Mucosa of descending colon (tissue), 3 donors: ENCODE data around the gene SLC1A6. TPM values are rescaled to one million over a fixed set of nuclear protein-coding genes. Genes with fewer than 3 reads are reported as not detected.

Experiments used
- ATAC-seq: fragments of 200-7000 bp; cut with Tn5 transposase; one replicate; pipeline ENCODE4 v1.9.1; 2020; ENCODE audit warnings: mild to moderate bottlenecking, moderate library complexity
- DNase-seq, 3 donors: peaks; one replicate each; pipeline ENCODE4 v3.0.0-alpha.2; 2020
- H3K36me3 ChIP-seq: fragments of 200-600 bp; one replicate; pipeline ENCODE4 v1.8.0; 2021; ENCODE audit warnings: low read depth, mild to moderate bottlenecking
- H3K4me1 ChIP-seq: fragments of 200-600 bp; one replicate; pipeline ENCODE4 v1.8.0; 2021; ENCODE audit warnings: low read depth, mild to moderate bottlenecking
- H3K4me3 ChIP-seq: fragments of 200-600 bp; one replicate; pipeline ENCODE4 v1.8.0; 2021; ENCODE audit warnings: mild to moderate bottlenecking
- H3K9me3 ChIP-seq: fragments of 200-600 bp; one replicate; pipeline ENCODE4 v1.8.0; 2021; ENCODE audit warnings: mild to moderate bottlenecking
- intact Hi-C, 2 donors: fragments of 100-400 bp; cut with DNase I in 1 of 2; cut with micrococcal nuclease in 1 of 2; formaldehyde crosslinking; loops; one replicate each; pipeline versions ENCODE4 v1.11.0 to v1.11.1; 2022; cut with DNase I, micrococcal nuclease
- total RNA-seq, 3 donors: library from RNA; stranded (reverse); fragmentation: NEBNext Ultra II Directional in 2 of 3; extraction: Animal tissue kit (Norgen Biotek cat#: 25700) in 2 of 3; gene quantifications; one replicate each; pipeline versions ENCODE4 v1.2.1 to v1.2.4, GENCODE V29; 2021 to 2023
- TF ChIP-seq, protein P1 (sequence below): fragments of 200-600 bp; IDR thresholded peaks from one replicate; pipeline ENCODE4 v1.8.0; 2022; ENCODE audit warnings: antibody characterized with exemption, mild to moderate bottlenecking
- donor health status: DM: no; HTN: no; CAD: no; lungs with moderate emphysema.
- donor health status: DM: no; HTN: no; CAD: no.
- donor health status: DM: no; HTN: yes; CAD: no.

SLC1A6 gene
- total RNA-seq, 3 donors from 2014 or later, result not detected

DNA sequence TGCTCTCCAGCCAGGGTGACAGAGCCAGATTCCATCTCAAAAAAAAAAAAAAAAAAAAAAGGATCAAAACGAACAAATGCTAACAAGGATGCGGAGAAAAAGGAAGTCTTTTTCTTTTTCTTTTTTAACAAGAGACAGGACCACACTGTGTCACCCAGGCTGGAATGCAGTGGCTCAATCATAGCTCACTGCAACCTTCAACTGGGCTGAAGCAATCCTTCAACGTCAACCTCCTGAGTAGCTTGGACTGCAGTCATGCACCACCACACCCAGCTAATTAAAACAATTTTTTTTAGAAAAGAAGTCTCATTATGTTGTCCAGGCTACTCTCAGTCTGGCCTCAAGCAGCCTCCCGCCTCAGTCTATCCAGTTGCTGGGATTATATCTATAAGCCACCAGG, 73.0 kb downstream of the SLC1A6 start:
- ATAC-seq (no peak), DNase-seq (no peak)
- TF ChIP-seq, protein P1, sequence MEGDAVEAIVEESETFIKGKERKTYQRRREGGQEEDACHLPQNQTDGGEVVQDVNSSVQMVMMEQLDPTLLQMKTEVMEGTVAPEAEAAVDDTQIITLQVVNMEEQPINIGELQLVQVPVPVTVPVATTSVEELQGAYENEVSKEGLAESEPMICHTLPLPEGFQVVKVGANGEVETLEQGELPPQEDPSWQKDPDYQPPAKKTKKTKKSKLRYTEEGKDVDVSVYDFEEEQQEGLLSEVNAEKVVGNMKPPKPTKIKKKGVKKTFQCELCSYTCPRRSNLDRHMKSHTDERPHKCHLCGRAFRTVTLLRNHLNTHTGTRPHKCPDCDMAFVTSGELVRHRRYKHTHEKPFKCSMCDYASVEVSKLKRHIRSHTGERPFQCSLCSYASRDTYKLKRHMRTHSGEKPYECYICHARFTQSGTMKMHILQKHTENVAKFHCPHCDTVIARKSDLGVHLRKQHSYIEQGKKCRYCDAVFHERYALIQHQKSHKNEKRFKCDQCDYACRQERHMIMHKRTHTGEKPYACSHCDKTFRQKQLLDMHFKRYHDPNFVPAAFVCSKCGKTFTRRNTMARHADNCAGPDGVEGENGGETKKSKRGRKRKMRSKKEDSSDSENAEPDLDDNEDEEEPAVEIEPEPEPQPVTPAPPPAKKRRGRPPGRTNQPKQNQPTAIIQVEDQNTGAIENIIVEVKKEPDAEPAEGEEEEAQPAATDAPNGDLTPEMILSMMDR, result no peak
- Histone ChIP-seq H3K36me3 (no peaks in the 10 kb centered on the region), H3K4me3 (no peak overlapping the region), H3K9me3 (no peaks in the 10 kb centered on the region), H3K4me1 (no peaks in the 10 kb centered on the region)
- intact Hi-C loops, result no loop called here

DNA sequence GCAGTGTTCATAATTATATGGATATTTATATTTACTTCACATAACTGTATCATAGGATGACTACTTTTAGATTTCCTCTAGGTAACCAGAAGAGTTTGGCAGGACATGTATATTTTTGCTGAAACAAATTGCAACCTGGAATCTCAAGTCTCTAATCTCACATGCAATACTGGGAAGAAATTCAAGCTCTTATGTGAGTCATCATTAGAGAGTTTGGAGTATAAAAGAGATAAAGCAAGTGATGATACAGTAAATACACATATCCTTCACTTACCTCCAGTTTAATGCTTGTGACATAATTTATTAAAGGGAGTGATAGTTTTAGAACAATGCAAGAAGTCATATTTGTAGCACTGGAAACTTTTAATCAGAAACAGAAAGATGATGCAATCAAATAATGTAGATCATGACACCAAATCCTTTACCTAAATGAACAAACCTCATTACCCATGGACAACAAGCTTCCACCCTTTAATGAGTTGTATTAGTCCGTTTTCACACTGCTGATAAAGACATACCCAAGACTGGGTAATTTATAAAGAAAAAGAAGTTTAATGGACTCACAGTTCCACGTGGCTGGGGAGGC, 77.9 kb downstream of the SLC1A6 start:
- no peak for ATAC-seq
- intact Hi-C loops, result no loop called here

More for the DNA sequence above, 77.9 kb downstream of the SLC1A6 start:
- Histone ChIP-seq H3K36me3 (no peaks in the 10 kb centered on the region), H3K4me1 (no peaks in the 10 kb centered on the region), H3K4me3 (no peak overlapping the region), H3K9me3 (no peaks in the 10 kb centered on the region)
- DNase-seq, result no peak
- TF ChIP-seq, protein P1, result no peak

Other genes starting within 250 kb of the SLC1A6 start
- gene ADGRE2, start 201.3 kb downstream of the SLC1A6 start, total RNA-seq, result 1 to 10 TPM; 1.1 to 4.2 (median 1.9) TPM
- gene OR7A5, start 144.7 kb downstream of the SLC1A6 start, total RNA-seq, result not detected
- gene OR7C1, start 144.7 kb downstream of the SLC1A6 start, total RNA-seq, result not detected
- not detected for gene OR7A10, start 130.9 kb downstream of the SLC1A6 start, total RNA-seq
- not detected for gene OR7A17, start 93.7 kb downstream of the SLC1A6 start, total RNA-seq
- gene OR7C2, start 38.4 kb downstream of the SLC1A6 start, total RNA-seq, result not detected
- not detected for gene CASP14, start 69.6 kb upstream of the SLC1A6 start, total RNA-seq
- not detected for gene OR1I1, start 102.3 kb upstream of the SLC1A6 start, total RNA-seq
- 10 to 100 TPM in 1 of 3 donors, 1 to 10 TPM in 2; 3.8 to 32.5 (median 4.1) TPM for gene SYDE1, start 127.5 kb upstream of the SLC1A6 start, total RNA-seq
- gene NOTCH3, start 221.1 kb upstream of the SLC1A6 start, total RNA-seq, result 10 to 100 TPM in 2 of 3 donors, 1 to 10 TPM in 1; 3.8 to 13.3 (median 13.0) TPM